Measurements from ENCODE around the gene TTYH1.

Gene TTYH1

DNA sequence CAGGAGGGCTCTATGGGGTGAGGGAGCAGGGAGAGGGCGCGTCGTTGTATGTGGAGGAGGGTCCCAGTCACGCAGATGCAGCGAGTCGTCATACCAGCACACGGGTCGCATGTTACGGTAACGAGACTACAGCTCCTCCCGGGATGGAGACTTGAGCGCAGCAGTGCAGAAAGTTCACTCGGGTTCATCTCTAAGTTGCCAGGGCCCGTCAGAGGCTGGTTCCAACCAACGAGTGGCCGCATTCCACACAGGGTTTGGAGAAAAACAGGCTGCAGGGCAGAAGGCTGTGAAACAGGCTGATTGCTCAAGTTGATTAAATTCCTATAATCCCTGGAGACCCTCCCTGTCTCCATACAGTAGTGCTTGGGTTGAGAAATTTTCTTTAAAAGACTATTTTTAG is 21.9 kb upstream of the TTYH1 start:
- no peak for DNase-seq

DNA sequence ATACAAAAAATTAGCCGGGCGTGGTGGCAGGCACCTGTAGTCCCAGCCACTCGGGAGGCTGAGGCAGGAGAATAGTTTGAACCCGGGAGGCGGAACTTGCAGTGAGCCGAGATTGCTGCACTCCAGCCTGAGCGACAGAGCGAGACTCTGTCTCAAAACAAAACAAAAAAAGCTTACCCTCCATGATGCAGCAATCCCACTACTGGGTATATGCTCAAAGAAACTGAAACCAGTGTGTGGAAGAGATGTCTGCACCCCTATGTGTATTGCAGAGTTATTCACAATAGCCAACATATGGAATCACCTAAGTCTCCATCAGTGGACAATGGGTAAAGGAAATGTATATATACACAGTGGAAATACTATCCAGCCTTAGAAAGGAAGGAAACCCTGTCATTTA is 19.6 kb upstream of the TTYH1 start:
- no peak for DNase-seq

DNA sequence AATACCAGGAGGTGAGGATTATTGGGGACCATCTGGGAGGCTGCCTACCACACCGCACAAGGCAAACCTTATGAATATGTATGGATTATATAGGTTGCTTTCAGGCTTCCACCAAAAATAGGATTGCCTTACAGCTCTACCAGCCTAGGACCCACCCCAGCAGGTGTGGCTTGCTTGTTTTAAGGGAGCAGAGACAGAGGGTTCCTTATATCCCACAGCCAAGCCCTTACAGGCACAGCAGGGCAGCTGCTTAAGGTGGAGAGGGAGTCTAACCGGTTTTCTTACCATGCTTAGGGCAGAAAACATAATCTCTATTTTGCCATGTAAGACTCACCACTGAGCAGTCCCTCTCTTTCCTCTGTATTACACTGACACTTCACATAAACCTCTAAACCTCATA is 16.1 kb upstream of the TTYH1 start:
- DNase-seq = no peak

DNA sequence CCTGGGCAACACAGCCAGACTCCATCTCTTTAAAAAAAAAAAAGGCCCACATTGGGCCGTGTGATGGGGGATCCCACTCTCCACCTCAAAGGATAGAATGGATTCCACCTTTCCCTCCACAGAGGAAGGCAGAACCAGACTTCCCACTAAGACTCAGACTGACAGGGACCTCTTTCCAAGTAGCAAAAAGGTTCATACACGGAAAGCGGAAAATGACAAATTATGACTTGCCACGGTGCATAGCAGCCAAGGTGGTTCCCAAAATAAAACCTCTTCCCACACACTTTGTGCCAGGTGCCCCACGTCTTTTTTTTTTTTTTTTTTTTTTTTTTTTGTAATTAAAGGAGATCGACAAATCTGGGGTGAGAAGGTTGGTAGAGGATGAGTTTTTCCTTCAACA is 14.4 kb upstream of the TTYH1 start:
- no peak for DNase-seq

DNA sequence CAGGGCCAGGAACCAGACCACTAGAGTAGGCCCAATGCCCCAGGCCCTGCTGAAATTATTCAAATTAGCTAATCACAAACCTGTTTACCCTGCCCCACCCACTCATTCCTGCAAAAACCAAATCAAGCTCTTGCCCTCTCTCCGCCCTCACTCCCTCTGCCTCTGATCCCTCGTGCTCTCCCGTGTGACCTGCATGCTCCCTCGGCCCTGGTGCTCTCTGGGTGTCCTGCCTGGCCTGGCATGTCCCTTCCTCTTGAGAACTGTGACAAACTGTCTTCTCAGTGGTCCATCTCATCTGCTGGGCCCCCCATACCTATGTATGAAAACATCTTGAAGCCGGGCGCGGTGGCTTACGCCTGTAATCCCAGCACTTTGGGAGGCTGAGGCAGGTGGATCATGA is 12.2 kb upstream of the TTYH1 start:
- DNase-seq = no peak

DNA sequence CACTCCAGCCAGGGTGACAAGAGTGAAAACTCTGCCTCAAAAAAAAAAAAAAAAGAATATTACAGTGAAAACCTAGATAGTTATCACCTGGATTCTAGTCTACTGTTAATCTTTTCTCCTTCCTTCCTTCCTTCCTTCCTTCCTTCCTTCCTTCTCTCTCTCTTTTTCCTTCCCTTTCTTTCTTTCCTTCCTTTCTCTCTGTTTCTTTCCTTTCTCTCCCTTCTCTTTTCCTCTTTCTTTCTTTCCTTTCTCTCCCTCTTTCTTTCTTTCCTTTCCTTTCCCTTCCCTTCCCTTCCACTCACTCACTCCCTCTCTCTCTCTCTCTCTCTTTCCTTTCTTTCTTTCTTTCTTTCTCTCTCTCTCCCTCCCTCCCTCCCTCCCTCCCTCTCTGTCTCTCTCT is 9.6 kb upstream of the TTYH1 start:
- no peak for DNase-seq

DNA sequence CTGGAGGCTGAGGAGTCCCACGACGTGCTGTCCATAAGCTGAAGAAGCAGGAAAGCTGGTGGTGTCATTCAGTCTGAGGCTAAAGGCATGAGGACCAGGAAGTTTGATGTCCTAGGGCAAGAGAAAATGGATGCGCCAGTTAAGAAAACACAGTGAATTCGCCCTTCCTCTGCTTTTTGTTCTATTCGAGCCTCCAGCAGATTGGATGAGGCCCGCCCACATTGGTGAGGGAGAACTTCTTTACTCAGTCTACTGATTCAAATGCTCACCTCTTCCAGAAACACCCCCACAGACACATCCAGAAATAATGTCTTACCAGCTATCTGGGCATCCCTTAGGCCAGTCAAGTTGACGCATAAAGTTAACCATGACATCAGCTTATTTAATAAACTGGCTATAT is 7.5 kb upstream of the TTYH1 start:
- DNase-seq = no peak

DNA sequence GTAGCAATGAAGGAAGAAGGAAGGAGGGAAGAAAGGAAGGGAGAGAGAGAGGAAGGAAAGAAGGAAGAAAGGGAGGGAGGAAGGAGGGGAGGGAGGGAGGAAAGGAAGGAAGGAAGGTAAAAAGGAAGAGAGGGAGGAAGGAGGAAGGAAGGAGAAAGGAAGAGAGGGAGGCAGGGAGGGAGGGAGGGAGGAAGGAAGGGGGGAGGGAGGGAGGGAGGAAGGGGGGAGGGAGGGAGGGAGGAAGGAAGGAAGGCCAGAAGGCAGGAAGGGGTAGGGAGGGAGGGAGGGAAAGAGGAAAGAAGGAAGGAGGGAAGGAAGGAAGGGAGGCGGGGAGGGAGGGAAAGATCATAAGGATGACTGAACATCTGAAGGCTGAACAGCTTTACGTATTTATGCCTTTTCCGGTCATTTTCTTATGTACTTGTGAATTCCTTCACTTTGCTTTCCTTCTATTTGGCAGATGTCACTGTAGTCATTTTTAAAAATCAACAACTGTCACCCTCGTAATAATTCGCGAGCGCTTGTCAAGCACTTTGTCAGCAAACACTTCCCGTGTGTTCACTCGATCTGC is 6.7 kb upstream of the TTYH1 start:
- DNase-seq = no peak

DNA sequence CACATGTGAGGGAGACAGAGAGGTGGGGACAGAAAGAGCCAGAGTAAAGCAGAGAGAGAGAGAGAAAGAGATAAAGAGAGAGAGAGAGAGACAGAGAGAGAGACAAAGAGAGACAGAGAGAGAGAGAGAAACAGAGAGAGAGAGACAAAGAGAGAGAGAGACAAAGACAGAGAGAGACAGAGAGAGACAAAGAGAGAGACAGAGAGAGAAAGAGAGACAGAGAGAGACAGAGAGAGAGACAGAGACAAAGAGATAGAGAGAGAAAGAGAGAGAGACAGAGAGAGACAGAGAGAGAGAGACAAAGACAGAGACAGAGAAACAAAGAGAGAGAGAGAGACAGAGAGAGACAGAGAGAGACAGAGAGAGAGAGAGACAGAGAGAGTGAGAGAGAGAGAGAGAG is 4.2 kb upstream of the TTYH1 start:
- no peak for DNase-seq

DNA sequence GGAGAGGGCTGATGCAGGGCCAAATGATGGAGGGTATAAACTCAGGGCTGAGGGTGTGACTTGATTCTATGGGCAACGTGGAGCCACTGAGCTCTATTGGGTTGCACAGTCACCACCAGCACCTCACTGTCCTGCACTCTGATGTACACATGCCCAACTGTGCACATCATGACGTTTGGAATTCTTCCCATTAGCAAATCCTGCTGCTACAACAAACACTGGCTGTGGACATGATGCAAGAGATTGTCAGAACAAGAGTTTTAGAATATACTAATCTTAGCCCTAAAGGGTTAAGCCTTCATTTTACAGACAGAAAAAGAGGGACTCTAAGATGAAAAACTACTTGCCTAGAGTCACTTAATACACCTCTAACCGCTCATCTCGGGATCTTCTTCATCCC is 2.4 kb upstream of the TTYH1 start:
- no peak for DNase-seq

DNA sequence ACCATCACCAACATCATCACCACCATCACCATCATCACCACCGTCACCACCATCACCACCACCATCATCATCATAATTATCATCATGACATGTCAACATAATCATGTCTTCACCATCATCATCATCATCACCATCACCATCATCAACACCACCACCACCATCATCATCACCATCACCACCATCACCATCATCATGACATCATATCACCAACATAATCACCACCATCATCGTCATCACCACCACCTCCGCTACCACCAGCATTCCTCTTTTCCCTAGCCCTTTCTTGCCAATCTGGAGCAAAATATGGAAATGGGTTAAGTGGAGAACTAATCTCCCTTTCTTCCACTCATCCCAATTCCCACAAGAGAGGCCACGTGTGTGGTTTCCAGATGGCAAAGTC is 1.1 kb upstream of the TTYH1 start:
- no peak for DNase-seq

DNA sequence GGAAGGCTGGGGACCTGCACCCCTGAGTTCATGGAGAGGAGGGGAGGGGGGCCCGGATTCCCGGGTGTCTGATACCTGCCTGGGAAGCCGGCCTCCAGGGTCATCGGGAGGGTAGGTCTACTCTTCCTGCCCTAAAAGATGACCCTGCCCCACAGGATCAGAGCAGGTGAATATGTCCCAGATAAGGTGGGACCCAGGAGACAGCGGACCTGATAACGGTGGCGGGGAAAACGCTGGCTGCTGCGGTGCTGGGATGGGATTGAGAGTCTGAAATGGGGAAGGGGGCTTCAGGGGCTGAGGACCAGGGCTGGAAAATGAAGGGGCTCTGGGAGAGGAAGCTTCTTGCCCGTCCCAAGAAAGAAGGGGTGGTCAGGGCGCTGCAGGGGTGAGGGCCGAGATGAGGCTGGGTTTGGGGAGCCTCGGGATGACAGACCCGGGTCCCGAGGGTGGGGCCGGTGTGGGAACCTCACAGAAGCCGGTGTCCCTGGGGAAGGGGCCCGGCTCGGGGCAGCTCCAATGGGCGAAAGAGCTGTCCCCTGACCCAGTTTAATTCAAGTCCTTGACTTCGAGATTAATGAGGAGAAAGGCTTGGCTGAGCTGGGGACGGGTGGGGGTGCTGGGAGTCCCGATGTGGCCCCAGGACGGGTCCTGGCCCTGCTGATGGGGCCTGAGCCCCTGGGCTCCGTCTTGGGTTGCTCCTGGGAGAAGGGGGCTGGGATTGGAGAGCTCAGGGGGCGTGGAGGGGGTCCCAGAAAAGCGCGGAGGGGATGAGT is 823 bp downstream of the TTYH1 start:
- DNase-seq = no peak

DNA sequence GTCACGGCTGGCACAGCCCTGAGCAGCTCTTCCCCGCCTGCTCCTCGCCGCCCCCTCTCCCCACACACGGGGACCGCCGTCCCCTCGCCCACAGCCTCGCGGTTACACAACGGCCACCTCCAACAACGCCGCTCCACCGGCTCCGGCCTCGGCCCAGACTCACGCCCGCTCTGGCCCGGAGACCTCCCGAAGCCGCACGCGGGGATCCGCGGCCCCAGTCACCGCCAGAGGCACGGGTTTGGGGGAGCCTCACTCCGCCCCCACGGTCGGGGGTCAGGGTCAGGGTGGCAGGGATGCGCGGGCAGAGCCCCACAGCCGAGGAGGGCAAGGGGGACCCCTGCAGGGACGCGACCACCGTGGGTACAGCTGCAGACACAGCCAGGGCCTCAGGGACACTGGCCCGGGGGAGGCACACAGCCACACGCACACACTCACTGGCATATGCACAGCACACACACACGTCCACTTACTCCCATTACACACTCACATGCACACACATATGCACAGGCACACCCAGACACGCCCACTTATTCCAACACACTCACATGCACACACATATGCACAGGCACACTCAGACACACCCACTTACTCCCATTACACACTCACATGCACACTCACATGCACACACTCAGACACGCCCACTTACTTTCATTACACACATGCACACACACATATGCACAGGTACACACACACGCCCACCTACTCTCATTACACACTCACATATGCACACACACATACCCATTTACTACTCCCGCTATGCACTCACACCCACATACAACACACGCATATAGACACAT is 1.6 kb downstream of the TTYH1 start:
- no peak for DNase-seq

DNA sequence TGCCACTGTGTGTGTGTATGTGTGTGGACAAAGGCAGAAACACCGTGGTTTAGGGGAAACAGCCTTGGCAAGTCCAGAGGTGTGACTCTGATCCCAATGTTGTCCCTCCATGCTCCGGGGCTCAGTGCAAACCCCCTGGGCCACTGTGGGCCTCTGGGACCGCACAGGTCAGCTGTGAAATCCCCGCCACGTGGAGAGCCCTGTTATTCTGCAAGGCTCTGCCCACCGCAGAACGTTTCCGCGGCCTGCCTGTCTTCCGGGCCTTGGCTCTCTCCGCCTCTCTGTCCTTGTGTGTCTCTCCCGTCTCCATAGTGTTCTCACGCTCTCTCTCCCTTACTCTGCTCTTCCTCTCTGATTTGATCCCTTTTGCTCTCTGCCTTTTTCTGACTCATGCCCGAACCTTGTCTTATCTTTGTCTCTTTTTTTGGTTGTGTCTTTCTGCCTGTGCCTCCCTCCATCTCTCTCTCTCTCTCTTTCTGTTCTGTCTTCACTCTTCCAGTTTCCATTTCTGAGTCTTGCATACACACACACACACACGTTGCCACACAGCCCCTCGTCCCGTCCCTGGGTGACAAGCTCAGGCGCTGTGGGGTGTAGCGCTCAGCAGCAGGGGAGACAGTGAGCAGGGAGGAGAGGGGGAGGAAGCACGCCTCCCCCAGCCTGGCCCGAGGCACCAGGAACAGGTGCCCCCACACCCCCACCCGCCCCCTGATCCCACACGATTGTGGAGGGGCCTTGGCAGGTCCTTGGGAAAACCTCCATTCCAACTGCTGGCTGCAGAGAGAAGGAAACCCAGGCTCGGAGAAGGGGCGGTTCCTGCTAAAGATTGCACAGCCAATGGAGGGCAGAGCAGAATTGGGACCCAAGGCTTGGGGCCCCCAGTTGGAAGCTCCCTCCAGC is 3.0 kb downstream of the TTYH1 start:
- no peak for DNase-seq

DNA sequence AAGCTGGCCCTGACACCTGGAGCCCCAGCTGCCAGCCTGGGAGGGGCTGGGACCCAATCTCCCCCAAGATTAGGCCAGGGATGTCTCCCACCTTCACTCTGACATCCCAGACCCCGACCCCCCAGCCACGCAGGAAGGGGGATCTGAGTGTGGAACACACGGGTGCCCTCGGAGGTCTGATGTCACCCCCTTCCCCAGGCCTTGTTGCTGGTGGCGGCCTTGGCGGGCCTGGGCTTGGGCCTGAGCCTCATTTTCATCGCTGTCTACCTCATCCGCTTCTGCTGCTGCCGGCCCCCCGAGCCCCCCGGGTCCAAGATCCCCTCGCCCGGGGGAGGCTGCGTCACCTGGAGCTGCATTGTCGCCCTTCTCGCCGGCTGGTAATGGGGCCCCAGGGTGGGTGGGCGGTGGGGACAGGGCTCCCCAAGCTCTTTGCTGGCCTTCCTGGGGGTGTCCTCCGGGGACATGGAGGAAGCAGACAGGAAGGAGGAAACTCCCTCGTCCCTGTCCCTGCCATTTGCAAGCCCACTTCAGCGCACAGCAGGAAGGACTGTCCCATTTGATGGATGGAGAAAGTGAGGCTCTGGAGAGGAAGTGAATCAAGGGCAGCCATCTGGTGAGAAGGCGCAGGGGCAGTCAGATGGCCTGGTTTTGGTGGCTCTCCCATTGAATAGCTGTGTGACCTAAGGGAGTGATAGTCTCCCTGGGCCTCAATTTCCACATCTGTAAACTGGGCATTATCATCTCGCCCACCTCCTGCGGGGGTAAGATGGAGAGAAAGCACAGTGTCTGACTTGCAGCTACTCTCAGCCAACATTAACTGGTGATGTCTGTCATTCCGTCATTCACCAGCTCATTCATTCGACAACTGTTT is 3.9 kb downstream of the TTYH1 start:
- no peak for DNase-seq

DNA sequence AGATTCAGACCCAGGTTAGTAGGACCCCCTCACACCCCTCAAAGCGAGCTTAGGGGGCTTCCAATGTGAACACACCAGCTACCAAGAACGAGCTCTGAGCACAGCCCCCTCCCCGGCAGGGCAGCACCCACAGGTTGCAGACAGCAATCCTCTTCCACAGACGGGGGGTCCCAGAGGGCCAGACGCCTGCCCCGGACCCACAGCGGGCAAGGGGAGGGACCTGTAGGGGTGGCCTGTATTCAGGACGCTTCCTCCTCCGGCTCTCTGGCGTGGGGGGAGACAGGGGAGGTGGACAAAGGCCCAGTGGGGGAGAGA is 4.8 kb downstream of the TTYH1 start:
- no peak for DNase-seq

DNA sequence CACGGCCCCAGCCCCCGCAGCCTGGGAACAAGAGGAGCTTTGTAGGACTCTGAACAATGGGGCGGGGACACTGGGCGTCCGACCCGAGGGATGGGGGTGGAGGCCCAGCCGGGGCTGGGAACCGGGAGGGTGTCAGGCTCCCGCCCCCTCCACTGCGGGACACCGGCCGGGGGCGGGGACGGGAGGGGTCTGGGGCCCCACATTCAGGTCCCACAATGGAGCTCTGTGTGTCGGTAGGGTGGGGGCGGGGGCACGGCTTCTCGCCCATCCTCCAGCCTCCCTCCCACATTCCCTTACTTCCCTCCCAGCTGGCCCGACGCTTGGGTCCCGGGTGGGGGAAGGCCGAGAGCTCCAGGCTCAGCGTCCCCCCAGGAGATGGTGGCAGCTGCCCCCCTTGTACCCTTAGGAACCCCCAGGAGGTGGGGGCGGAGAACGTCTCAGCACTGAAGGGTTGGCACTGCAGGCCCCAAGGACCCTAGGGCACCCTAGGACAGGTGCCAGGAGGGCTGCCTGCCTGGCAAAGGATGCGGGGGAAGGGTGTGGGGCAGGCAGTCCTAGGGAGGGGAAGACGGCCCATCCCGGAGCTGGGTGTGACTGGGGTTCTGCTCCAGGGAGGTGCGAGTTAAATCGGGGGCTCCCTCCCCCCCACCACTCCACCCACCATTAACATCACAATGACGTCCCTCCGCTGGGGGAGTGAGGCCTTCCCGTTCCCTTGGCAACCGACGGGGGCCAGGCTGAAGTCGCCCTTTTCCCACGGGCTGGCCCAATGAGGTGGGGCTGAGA is 5.3 kb downstream of the TTYH1 start:
- no peak for DNase-seq

DNA sequence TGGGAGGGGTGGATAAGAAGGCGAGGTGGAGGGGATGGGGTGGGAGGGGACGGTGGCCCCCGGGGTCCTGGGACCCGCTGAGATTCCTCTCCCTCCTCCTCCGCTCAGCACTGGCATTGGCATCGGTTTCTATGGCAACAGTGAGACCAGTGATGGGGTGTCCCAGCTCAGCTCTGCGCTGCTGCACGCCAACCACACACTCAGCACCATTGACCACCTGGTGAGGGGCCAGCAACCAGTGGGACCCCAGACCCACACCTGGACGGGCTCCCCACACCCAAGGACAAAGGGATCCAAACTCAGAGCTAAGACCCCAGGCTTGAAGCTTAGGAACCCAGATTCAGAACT is 5.9 kb downstream of the TTYH1 start:
- no peak for DNase-seq

DNA sequence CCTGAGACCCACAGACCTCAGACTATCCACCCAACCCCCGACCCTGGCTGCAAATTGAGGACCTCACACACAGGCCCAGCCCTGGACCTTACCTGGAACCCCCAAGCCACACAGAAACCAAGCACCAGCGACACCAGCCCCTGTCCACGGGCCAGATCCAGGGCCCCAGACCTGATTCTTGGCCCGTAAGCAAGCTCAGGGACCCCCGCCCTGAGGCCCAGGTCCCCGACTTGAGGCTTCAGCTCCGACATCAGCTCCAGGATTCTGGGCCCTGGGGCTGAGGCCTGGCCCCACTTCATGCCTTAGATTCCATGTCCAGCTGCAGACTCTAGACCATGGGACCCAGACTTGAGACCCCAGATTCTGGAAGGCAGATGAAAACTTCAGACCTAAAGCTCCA is 6.3 kb downstream of the TTYH1 start:
- DNase-seq = no peak

DNA sequence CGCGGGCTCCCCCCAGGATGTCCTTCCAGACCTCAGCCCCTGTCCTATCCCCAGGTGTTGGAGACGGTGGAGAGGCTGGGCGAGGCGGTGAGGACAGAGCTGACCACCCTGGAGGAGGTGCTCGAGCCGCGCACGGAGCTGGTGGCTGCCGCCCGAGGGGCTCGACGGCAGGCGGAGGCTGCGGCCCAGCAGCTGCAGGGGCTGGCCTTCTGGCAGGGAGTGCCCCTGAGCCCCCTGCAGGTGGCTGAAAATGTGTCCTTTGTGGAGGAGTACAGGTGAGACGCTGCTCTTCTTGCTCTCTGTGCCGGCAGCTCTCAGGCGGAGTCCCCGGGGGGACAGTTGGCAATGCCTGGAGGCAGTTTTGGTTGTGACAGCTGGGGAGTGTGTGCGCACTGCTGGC is 6.9 kb downstream of the TTYH1 start:
- DNase-seq = no peak

DNA sequence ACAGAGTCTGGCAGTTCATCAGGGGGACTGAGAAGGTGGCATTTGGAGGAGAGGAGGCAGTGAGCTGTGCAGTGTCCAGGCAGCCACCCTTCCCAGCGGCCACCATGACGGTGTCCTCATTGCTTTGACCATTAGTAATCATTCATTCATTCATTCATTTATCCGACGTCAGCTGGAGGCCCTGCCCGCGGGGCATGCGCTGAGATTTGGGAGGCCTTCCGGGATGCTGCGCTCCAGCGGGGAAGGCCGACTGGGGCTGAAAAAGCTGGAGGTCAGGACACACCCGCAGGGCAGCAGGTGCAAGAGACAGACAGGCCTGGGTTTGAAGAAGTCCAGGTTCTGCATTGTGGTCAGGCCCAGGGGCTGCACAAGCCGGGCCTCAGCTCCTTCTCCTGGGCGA is 8.9 kb downstream of the TTYH1 start:
- DNase-seq = no peak
